GM21529 (cell line): Measurements from ENCODE around the gene MBOAT7.
A peak's percentile ranks its signal among the peaks of the same experiment; 100 is the strongest.
"Not testable (repeated sequence)": the region's sequence is repeated elsewhere in the genome, so short reads cannot be mapped to it uniquely, and the experiment has no call there.

Experiments used
- ATAC-seq: cut with Tn5 transposase; IDR thresholded peaks from one replicate; pipeline ENCODE4 v1.9.1; 2021; ENCODE audit not compliant: unreplicated experiment

The MBOAT7 gene

GRCh38 chr19:54190503-54191010, 1.2 kb upstream of the MBOAT7 start:
- ATAC-seq = peak; percentile 43

DNA sequence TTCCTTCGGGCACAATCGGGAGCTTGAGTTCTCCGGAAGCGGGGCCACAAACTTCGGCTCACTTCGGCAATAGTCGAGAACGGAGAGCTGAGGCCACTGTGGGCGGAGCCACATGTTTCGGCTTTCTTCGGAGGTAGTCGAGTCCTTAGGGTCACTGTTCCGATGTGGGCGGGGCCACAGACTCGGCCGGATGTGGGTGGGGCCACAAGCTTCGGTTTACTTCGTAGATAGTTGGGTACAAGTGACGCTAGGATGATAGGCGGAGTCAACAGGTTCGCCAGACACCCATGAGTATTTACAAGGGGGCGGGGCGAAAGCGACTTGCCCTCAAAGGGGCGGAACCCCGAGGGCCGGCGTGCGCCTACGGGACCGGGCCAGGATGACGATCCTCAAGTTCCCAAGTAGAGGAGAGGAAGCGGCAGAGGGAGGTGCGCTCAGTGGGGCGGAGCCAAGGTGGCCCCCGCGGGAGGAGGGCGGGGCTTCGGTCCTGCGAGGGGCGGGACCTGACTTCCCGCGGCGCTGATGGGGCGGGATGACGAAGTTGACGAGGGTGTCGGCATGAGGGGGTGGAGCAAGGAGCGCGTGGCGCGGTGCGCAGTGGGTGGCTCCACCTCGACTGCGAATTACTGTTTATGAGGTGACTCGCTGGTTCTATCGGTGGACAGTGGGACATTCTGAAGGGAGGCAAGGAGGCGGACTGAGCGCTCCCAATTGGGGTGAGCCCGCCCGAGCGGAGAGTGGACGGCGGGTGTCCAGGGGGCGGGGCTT, 539 bp upstream of the MBOAT7 start:
- peak; percentile 47 for ATAC-seq

GRCh38 chr19:54188215-54188871, 1.0 kb downstream of the MBOAT7 start:
- no peak for ATAC-seq

GRCh38 chr19:54186934-54187381, 2.4 kb downstream of the MBOAT7 start:
- ATAC-seq = no peak

- no peak for ATAC-seq
These were observed 3.0 kb downstream of the MBOAT7 start for GRCh38 chr19:54186351-54186750.

- ATAC-seq = no peak
These were observed 5.9 kb downstream of the MBOAT7 start for GRCh38 chr19:54183431-54183830.

DNA sequence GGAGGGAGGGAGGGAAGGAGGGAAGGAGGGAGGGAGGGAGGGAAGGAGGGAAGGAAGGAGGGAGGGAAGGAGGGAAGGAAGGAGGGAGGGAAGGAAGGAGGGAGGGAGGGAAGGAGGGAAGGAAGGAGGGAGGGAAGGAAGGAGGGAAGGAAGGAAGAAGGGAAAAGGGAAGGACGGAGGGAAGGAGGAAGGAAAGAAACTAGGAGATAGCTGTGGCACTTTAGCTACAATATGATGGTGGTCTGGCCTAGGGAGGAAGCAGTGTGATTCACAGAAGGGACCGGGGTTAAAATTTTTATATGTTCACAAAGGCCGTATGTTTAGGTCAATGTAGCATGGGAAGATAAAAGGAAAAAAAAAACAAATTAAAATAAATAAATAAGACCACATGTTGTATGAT, 7.5 kb downstream of the MBOAT7 start:
- ATAC-seq = not testable (repeated sequence)

DNA sequence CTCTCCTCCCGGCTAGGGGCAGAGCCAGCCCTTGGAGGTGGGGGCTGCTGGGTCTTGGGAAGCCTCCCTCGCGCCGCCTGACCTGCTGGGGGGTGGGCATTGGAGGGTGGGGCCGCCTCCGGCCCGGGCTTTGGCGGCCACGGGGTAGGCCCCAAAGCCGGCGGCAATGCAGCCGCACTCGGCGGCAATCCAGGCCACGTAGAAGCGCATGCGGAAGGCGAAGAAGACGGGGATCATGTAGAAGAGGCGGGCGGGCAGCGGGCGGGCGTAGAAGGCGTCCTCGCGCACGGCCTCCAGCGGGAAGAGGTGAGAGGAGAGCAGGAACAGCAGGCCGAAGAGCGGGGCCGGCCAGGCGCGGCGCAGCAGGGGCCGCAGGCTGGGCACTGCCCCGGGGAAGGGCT, 8.7 kb downstream of the MBOAT7 start:
- ATAC-seq = no peak

- no peak for ATAC-seq
These were observed 9.4 kb downstream of the MBOAT7 start for GRCh38 chr19:54179921-54180461.

- no peak for ATAC-seq
These were observed 10.0 kb downstream of the MBOAT7 start for GRCh38 chr19:54179262-54179852.

DNA sequence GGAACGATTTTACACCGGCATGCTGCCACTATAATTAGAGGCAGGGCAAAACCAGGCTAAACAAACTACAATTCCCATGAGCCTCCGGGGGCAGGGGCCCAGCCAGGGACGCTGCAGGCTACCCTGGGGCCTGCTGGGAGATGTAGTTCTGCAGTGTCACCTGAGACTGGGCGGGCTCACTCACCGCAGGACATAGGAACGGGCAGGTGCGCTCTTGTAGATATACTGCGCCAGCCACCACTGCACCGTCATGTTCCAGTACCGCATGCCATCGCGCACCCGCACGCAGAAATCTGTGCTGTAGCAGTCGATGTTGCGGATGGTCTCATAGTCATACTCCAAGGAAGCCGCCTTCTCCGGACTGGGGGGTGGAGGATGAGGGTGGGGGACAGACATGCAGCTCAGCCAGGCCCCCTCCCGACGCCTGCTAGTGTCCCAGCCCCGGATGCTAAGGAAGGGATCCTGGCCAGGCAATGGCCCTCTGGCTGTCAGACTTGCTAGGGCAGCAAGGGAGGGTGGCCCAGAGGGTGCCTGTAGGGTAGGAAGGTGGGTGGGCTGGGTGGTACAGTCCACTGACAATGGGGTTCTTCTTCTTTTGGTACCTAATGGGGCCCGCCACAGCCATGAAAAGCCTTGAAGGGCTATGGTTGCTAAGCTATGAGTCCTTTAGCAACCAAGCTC, 10.7 kb downstream of the MBOAT7 start:
- no peak for ATAC-seq

- no peak for ATAC-seq
These were observed 15.2 kb downstream of the MBOAT7 start for GRCh38 chr19:54173951-54174834.

GRCh38 chr19:54173359-54173699, 16.1 kb downstream of the MBOAT7 start:
- ATAC-seq = no peak

GRCh38 chr19:54172471-54173358, 16.7 kb downstream of the MBOAT7 start, which contains the start of gene TMC4:
TSS of gene TMC4 (minus strand) at chr19:54173160. CDS start at chr19:54173117, 43 bp downstream.
- ATAC-seq = no peak

DNA sequence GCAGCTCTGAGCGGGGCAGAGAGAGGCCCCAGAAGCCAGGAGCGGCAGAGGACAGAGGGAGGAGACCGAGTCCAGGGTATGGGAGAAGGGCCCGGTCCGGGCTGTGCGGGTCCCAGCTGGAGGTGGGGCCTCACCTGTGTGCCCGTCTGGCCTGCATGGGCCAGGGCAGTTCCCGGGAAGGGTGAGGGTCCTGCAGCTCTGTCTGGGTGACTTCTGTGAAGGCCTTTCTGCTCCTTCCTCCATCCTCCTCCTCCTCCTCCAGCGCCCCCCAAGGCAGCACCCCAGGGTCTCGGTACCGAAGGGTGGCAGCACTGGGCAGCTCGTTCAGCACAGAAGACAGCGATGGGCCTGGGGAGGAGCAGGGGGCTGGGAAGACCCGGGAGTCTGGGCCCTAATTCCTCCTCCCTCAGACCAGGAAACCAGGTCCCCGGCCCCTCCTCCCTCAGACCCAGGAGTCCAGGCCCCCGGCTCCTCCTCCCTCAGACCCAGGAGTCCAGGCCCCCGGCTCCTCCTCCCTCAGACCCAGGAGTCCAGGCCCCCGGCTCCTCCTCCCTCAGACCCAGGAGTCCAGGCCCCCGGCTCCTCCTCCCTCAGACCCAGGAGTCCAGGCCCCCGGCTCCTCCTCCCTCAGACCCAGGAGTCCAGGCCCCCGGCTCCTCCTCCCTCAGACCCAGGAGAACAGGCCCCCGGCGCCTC, 17.5 kb downstream of the MBOAT7 start:
- ATAC-seq = not testable (repeated sequence)

- no peak for ATAC-seq
These were observed 20.1 kb downstream of the MBOAT7 start for GRCh38 chr19:54169149-54169740.

- ATAC-seq = no peak
These were observed 21.0 kb downstream of the MBOAT7 start for GRCh38 chr19:54168174-54168917.
